HuH-7 (cell line): ENCODE data around the gene KCNT1.
A peak's percentile ranks its signal among the peaks of the same experiment; 100 is the strongest.

ENCODE experiments used
- DNase-seq: peaks from one replicate; pipeline ENCODE4 v3.0.0; 2011; ENCODE audit warnings: low spot score

Gene KCNT1

DNA sequence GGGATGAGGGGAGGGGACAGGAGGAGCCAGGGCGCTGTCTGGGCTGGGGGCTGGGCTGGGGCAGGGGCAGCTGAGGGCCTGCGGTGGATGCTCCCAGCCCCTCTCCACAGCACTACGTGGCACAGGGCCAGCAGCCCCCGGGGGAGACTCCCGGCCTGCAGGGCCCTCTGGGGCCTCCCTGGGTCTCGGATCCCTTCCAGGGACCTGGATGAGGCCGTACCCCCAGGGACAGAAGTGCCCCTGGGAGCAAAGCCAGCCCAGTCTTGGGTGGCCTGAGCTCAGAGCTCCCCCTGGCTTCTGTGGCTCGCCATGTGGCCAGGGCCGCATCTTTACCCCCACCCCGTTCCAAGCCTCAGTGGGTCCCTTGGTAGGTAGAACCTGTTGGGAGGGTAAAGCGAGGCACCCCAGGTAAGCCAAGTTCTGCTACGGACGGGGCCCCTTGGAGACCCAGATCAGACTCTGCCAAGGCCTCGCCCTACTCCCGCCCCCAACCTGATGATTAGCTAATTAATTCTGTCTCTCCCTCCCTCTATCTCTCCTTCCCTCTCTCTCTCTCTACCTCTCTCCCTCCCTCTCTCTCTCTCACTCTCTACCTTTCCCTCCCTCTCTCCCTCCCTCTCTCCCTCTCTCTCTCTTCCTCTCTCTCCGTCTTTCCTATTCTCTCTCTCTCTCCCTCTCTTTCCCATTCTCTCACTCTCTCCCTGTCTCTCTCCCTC is 24.3 kb downstream of the KCNT1 start:
- DNase-seq = no peak

GRCh38 chr9:135727257-135727875 is 25.4 kb downstream of the KCNT1 start:
- no peak for DNase-seq

DNA sequence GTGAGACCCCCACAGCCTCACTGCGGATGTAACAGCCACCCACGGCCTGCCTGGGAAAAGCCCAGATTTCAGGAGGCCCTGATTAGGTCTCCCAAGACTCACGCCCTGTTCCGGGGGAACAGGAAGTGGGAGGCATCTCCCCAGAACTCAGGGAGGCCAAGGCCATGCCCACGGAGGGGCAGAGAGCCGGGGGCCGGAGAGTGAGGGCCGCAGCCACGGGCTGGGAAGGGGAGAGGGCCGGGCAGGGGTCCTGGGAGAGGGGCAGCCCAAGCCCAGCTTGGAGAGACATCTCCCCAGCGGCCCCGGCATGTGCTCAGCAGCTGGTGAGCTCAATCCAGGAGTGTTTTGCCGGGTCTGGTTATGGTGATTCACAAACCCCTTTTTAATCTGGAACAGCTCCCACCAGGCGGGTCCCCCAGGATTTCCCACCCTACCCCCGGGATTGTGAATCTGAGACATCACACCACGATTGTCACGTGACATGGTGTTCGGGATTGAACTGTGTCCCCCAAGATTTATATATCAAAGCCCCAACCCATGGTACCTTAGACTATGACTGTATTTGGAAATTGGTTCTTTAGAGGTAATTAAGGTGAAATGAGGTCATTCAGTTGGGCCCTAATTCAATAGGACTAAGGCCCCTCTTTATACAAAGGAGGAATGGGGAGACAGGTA is 26.6 kb downstream of the KCNT1 start:
- no peak for DNase-seq

DNA sequence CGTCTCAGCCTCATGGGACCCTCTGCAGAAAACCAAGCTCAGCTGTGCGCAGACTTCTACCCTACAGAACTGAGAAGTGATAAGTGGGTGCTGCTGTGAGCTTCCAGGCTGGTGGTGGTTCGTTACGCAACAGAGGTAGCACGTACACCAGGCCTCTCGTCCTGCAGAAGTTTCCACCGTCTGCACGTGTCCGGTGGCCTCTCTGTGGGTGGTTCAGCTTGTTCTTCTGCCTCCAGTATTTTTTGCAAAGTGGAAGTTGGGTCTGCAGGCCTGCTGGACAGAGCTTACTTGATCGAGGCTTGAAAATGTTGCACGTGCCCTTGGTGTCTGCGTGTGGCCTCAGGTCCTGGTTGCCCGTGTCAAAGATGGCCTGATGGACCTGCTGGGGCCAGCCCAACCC is 27.5 kb downstream of the KCNT1 start:
- DNase-seq = no peak

DNA sequence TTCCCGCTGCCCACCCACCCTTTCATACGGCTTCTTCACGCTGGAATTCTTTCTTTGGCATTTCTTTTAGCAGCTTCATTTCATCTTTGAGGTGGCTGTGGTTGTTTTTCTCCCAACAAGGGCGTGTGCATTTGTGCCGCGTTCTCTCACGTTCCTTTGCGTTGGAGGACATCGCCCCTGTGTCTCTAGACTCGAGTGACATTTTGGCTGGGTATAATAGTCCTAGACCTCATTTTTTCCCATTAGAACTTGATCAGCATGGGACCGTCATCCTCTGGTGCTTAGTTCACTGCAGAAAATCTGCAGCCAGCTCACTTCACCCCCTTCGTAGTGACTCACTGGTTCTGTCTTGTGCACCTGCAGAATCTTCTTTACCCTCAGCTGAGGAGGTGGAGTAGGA is 29.5 kb downstream of the KCNT1 start:
- no peak for DNase-seq

GRCh38 chr9:135732569-135733257 is 30.7 kb downstream of the KCNT1 start:
- no peak for DNase-seq

DNA sequence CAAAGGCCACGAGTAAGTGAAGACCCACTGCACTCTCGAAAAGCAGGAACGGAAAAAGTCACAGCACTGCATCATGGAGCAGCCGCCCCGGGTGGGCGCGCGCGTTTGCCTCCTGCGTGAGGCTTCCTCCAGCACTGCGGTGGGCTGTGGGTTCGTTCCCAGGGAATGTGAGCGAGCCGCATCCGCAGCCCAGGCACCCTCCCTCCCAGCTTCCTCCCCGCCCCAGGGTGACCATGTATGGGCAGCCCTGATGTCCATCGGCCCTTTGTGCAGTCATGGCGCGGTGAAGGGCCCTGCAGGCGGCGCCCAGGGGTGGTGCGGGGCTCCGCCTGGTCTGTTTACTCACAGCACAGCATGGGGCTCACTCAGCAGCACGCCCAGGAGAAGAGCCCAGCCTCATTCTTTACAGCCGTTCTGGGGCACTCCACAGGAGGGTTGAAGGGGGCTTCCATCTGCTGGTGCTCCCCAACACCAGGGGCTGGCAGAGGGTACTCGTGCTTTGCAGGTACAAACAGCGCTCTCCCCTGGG is 32.7 kb downstream of the KCNT1 start:
- DNase-seq = no peak

GRCh38 chr9:135736272-135736978 is 34.4 kb downstream of the KCNT1 start:
- no peak for DNase-seq

GRCh38 chr9:135736979-135737839 is 35.2 kb downstream of the KCNT1 start:
- DNase-seq = no peak

GRCh38 chr9:135737840-135738521 is 36.0 kb downstream of the KCNT1 start:
- DNase-seq = no peak

GRCh38 chr9:135739271-135740220 is 37.6 kb downstream of the KCNT1 start:
- DNase-seq = no peak

GRCh38 chr9:135741276-135742219 is 39.6 kb downstream of the KCNT1 start:
- DNase-seq = peak; percentile 53

GRCh38 chr9:135743021-135743420 is 41.0 kb downstream of the KCNT1 start:
- no peak for DNase-seq

- DNase-seq = no peak
These were observed 41.8 kb downstream of the KCNT1 start for GRCh38 chr9:135743546-135744332.

DNA sequence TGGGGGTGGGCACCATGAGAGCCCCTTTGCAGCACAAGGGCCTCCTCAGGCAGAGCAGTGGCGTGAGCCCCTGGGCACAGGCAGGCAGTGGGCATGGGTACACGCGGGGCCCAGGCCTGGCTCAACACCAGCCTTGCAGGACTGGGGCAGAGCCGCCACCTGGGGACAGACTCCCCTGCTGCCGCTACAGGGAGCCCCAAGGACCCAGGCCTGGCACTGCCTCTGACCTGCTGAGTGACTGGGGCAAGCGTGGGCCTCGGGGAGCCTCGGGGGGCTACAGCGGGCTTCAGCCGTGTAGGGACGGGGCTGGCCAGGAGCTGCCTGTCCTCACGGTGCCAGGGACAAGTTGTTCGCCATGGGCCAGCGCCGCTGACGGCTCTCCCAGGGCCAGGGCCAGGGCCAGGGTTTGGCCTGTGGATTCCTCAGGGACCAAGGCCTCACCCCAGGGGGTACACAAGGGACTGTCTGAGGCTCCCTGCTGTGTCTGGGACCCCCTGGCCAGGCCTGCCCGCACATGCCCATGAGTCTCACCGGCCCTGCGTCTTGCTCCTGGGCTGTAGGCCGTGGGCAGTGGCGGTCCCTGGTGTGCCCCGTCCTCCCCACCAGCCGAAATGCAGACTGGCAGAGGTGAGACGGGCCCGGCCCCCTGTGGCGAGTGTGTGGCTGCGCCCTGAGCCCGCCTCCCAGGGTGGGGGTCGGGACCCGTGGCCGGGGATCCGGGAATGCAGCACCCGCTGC is 42.5 kb downstream of the KCNT1 start:
- no peak for DNase-seq

DNA sequence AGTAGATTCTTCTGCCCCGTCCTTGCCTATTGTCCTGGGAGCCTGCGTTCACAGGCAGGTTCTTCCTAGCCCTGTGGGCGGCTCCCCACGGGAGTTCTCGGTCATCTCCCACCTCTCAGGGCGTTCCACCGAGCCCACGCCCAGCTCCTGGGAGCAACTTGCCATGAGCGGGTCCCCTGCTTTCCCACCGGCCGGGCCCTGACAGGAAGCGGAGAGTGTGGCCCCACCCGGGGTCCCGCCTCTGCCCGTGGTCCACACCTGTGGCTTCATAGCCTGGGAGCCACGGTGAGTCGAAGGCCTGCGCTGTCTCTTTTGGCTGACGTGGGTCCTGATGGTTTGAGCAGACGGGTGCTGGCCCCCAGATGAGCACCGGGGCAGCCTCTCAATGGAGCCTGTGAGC is 43.2 kb downstream of the KCNT1 start:
- no peak for DNase-seq
